ENCODE measurements around the gene LRRN4. TPM values are rescaled to one million over a fixed set of nuclear protein-coding genes. Genes with fewer than 3 reads are reported as not detected.

Gene LRRN4
- total and polyA plus RNA-seq, 2 of the 8 experiments (the other 6 are each of a cell fraction or from before 2014, with no cell fraction given), result 0.21 to 0.89 TPM

- ChIA-PET POLR2A (ENCODE audit: partially characterized antibody) (interaction anchor here (0.5 to 1.3 kb wide), 3 partner anchors 17 to 71 kb away, joined by 3 to 4 read pairs (median 4); no protein-coding TSS in a partner anchor), CTCF (ENCODE audit: partially characterized antibody) (interaction anchor here (0.8 to 1.7 kb wide), 3 partner anchors 11 to 67 kb away, joined by 3 read pairs; no protein-coding TSS in a partner anchor)
- peaks cover 3% of the 10 kb centered on the region; the same call in 1 of the 2 replicates for H3K23me2 ChIP-seq (ENCODE audit: low read depth, low read length)
- no peak overlapping the region for H4K5ac ChIP-seq (ENCODE audit: insufficient read length, low read depth, low read length)
- peaks cover 11 to 26% of the 10 kb centered on the region in 2 experiments for H3K79me2 ChIP-seq (ENCODE audit: control insufficient read depth in 1 of 2, insufficient read depth in 2 of 2, low read length in 2 of 2)
- FAIRE-seq (no peak), DNase-seq (ENCODE audit: low read depth in 1 of 2, low spot score in 2 of 2) (no peak)
- H3K79me1 ChIP-seq (ENCODE audit: low read depth, low read length), result peaks cover 2% of the 10 kb centered on the region; the same call in 1 of the 2 replicates
- H3K56ac ChIP-seq (replicated peaks; ENCODE audit: insufficient read length, low read depth, low read length), result no peak overlapping the region
- H4K20me1 ChIP-seq (replicated peaks in 1 of 2; ENCODE audit: control insufficient read depth in 1 of 2, insufficient read depth in 2 of 2, low read length in 2 of 2), result peaks cover 2% of the 10 kb centered on the region in 2 experiments
- no peaks in the 10 kb centered on the region for H3K9me3 ChIP-seq (ENCODE audit: insufficient read depth in 2 of 2, low read depth in 1 of 2, low read length in 1 of 2)
- H4K8ac ChIP-seq (ENCODE audit: extremely low read depth, insufficient read depth, low read length), result no peak overlapping the region
- no peak overlapping the region for H2AFZ ChIP-seq (ENCODE audit: low read length)
- H3K18ac ChIP-seq (ENCODE audit: extremely low read depth, low read length), result no peak overlapping the region
- no peak overlapping the region for H2BK5ac ChIP-seq (ENCODE audit: low read depth, low read length)
- H3K9ac ChIP-seq (replicated peaks in 1 of 4; ENCODE audit: extremely low read depth in 1 of 4, low read depth in 3 of 4, low read length in 3 of 4), result peak overlapping the region in 1 of 4 experiments; percentile 34; a peak in 1 of 7 replicates
- peak overlapping the region; percentile 89 to 91; a peak in 3 of 4 replicates for H3K4me2 ChIP-seq (ENCODE audit: insufficient read depth in 1 of 2, low read depth in 2 of 2, low read length in 2 of 2)
- no peak overlapping the region for H3K14ac ChIP-seq (ENCODE audit: insufficient read length)
- H3K4me3 ChIP-seq (ENCODE audit: extremely low read depth in 1 of 4, insufficient read depth in 2 of 4, low read depth in 3 of 4, low read length in 4 of 4), result peak overlapping the region in 2 of 4 experiments; percentile 81 to 95; a peak in 4 of 8 replicates
- peaks cover 7 to 26% (median 14%) of the 10 kb centered on the region in 4 experiments; a peak in 6 of 8 replicates for H3K36me3 ChIP-seq (ENCODE audit: control insufficient read depth in 2 of 4, insufficient read depth in 4 of 4, low read length in 3 of 4)
- no peak overlapping the region for H2AK5ac ChIP-seq (ENCODE audit: low read depth, low read length)
- H3K4me1 ChIP-seq (replicated peaks in 1 of 4; ENCODE audit: control insufficient read depth in 3 of 4, insufficient read depth in 4 of 4, low read length in 3 of 4), result peaks cover 0 to 6% (median 3%) of the 10 kb centered on the region in 4 experiments; a peak in 5 of 7 replicates
- H2BK12ac ChIP-seq (ENCODE audit: low read depth, low read length), result no peak overlapping the region
- no peak overlapping the region for H3K4ac ChIP-seq (replicated peaks; ENCODE audit: insufficient read length, low read depth, low read length)
- no peak for TF ChIP-seq CREB1 (IDR thresholded peaks at IDR 0.05)
- TF ChIP-seq BCL11A (IDR thresholded peaks at IDR 0.05; ENCODE audit: low read depth in 2 of 2, low read length in 2 of 2), result no peak
- H4K91ac ChIP-seq (replicated peaks; ENCODE audit: insufficient read length, low read length), result no peak overlapping the region
- no peak overlapping the region for H3K23ac ChIP-seq (ENCODE audit: insufficient read length)
- H2BK15ac ChIP-seq (ENCODE audit: low read length), result no peak overlapping the region
- WGBS, 2 experiments (ENCODE audit: extremely low coverage in 1 of 2, insufficient coverage in 1 of 2, insufficient read length in 1 of 2, insufficient replicate concordance in 2 of 2, low coverage in 1 of 2, low lambda C conversion rate in 2 of 2, missing lambda C conversion rate in 1 of 2), result 87% methylated on average over 3 of the region's 3 CpGs; no CpG with 5 or more reads in 1 of the 2 experiments
- H2BK20ac ChIP-seq (ENCODE audit: low read length), result no peak overlapping the region
- no peak overlapping the region for H3K27ac ChIP-seq (ENCODE audit: low read depth, low read length)
- H2BK120ac ChIP-seq (replicated peaks; ENCODE audit: low read depth, low read length), result no peak overlapping the region
- no peaks in the 10 kb centered on the region for H3K27me3 ChIP-seq (replicated peaks in 1 of 4; ENCODE audit: control insufficient read depth in 3 of 4, extremely low read depth in 1 of 4, insufficient read depth in 3 of 4, low read length in 3 of 4)
Measured at GRCh38 chr20:6007529-6008103, 46.2 kb downstream of the LRRN4 start.

All from H1 (cell line).